DOHH2 (cell line): ENCODE measurements around the gene CIB4.

Source experiments
- H3F3A ChIP-seq: fragments of 200-600 bp; sonication (generic), shearing (Covaris generic); 2 replicates; pipeline ENCODE4 v1.6.0; 2016; ENCODE audit warnings: antibody characterized with exemption, mild to moderate bottlenecking; ENCODE audit not compliant: control insufficient read depth, insufficient read depth
- H3K27ac ChIP-seq: fragments of 200-600 bp; sonication (generic); 2 replicates; pipeline ENCODE4 v1.5.1; 2014; ENCODE audit warnings: low read depth, mild to moderate bottlenecking, low read length, moderate library complexity
- H3K27me3 ChIP-seq: fragments of 200-600 bp; sonication (generic); 2 replicates; pipeline ENCODE4 v1.6.1; 2014; ENCODE audit warnings: mild to moderate bottlenecking, low read length, mixed read lengths; ENCODE audit not compliant: control insufficient read depth
- H3K36me3 ChIP-seq: fragments of 200-600 bp; sonication (generic); 2 replicates; pipeline ENCODE4 v1.6.1; 2014; ENCODE audit warnings: mild to moderate bottlenecking, low read length, moderate library complexity, mixed read lengths; ENCODE audit not compliant: control insufficient read depth
- H3K4me1 ChIP-seq: fragments of 200-600 bp; sonication (generic); 2 replicates; pipeline ENCODE4 v1.6.1; 2014; ENCODE audit warnings: mild to moderate bottlenecking, low read length, mixed read lengths; ENCODE audit not compliant: control insufficient read depth
- H3K4me2 ChIP-seq: fragments of 200-600 bp; sonication (generic); 2 replicates; pipeline ENCODE4 v1.6.0; 2014; ENCODE audit warnings: mild to moderate bottlenecking, low read length, moderate library complexity
- H3K4me3 ChIP-seq: fragments of 200-600 bp; sonication (generic); 2 replicates; pipeline ENCODE4 v1.5.1; 2014; ENCODE audit warnings: mild to moderate bottlenecking, low read length, mixed read lengths
- H3K79me2 ChIP-seq: fragments of 200-600 bp; sonication (generic); 2 replicates; pipeline ENCODE4 v1.6.1; 2014; ENCODE audit warnings: mild to moderate bottlenecking, low read length, mixed read lengths; ENCODE audit not compliant: control insufficient read depth
- H3K9me2 ChIP-seq: fragments of 200-600 bp; sonication (generic); replicated peaks from 2 replicates; pipeline ENCODE4 v1.6.1; 2014; ENCODE audit warnings: mild to moderate bottlenecking, low read length, mixed read lengths; ENCODE audit not compliant: control insufficient read depth
- H3K9me3 ChIP-seq: fragments of 200-600 bp; sonication (generic); 2 replicates; pipeline ENCODE4 v1.6.1; 2014; ENCODE audit warnings: antibody characterized with exemption, low read length, mixed read lengths; ENCODE audit not compliant: control insufficient read depth, insufficient read depth
- H4K20me1 ChIP-seq: fragments of 200-600 bp; sonication (generic); 2 replicates; pipeline ENCODE4 v1.6.0; 2014; ENCODE audit warnings: low read depth, mild to moderate bottlenecking, antibody characterized with exemption, low read length, moderate library complexity; ENCODE audit not compliant: control insufficient read depth, insufficient read depth
- CTCF ChIP-seq: fragments of 200-600 bp; sonication (generic); IDR thresholded peaks from one replicate; pipeline ENCODE4 v1.5.1; 2014; ENCODE audit warnings: antibody characterized with exemption, mild to moderate bottlenecking, low read depth, low read length; ENCODE audit not compliant: poor library complexity, severe bottlenecking
- EZH2phosphoT487 ChIP-seq: fragments of 200-600 bp; sonication (generic); IDR thresholded peaks from 2 replicates; pipeline ENCODE4 v1.6.1; 2017; ENCODE audit warnings: borderline replicate concordance, mild to moderate bottlenecking, antibody characterized with exemption, low read length, moderate library complexity, mixed read lengths

Gene CIB4

DNA sequence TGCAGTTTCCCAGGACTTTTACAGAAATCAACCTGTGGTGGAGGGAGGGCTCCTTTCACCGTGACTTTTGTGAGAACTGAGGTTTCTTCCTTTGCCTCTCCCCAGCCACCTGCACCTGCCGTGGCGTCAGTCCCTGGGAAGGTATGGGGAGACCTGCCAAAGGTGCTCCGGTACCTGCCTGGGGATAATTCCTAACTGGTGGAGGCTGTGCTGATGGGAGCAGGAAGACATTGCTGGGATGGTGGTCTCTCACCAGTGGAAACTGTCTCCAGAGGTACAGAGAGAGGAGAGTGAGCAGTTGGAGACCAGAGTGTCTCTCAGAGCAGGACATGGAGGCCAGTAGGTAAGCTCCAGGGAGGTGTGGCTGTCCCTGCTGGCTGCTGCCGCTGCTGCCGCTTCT lies 52.6 kb downstream of the CIB4 start:
- Histone ChIP-seq H3K27ac (no peak overlapping the region), H3K4me1 (no peaks in the 10 kb centered on the region), H3K4me2 (no peak overlapping the region), H3F3A (no peaks in the 10 kb centered on the region), H4K20me1 (no peaks in the 10 kb centered on the region), H3K9me3 (no peaks in the 10 kb centered on the region), H3K4me3 (no peak overlapping the region), H3K27me3 (peaks cover 9% of the 10 kb centered on the region; the same call in 1 of the 2 replicates), H3K79me2 (no peaks in the 10 kb centered on the region), H3K9me2 (no peaks in the 10 kb centered on the region), H3K36me3 (no peaks in the 10 kb centered on the region)
- TF ChIP-seq CTCF = no peak
- no peak for TF ChIP-seq EZH2phosphoT487

GRCh38 chr2:26587994-26588393 lies 53.2 kb downstream of the CIB4 start:
- no peaks in the 10 kb centered on the region for H3K36me3 ChIP-seq
- no peaks in the 10 kb centered on the region for H3K9me3 ChIP-seq
- no peak overlapping the region for H3K27ac ChIP-seq
- H3K79me2 ChIP-seq = no peaks in the 10 kb centered on the region
- H3K9me2 ChIP-seq = no peaks in the 10 kb centered on the region
- no peaks in the 10 kb centered on the region for H3F3A ChIP-seq
- TF ChIP-seq CTCF (no peak), EZH2phosphoT487 (no peak)
- H4K20me1 ChIP-seq = no peaks in the 10 kb centered on the region
- H3K4me3 ChIP-seq = no peak overlapping the region
- H3K27me3 ChIP-seq = peaks cover 6% of the 10 kb centered on the region; the same call in 1 of the 2 replicates
- no peak overlapping the region for H3K4me2 ChIP-seq
- H3K4me1 ChIP-seq = no peaks in the 10 kb centered on the region

DNA sequence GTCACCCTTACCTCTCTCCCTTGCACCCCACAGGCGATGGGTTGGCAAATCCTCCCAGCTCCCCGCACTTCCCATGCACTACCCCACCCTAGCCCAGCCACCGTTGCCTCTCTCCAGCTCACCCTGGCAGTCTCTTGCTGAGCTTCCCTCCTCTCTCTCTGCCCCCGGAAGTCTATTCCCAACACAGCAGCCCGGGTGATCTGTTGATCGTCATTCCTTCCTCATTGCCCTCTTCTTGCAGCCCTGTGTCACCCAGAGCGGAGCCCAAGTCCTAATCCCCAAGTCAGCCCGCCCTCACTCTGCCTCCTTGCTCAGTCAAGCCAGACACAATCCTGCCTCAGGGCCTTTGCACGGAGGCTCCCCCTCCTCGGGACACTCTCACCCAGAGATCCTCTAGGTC lies 55.2 kb downstream of the CIB4 start:
- no peaks in the 10 kb centered on the region for H3K9me2 ChIP-seq

More for the DNA sequence above, 55.2 kb downstream of the CIB4 start:
- H3K9me3 ChIP-seq = no peaks in the 10 kb centered on the region
- no peaks in the 10 kb centered on the region for H3K4me1 ChIP-seq
- H3K27me3 ChIP-seq = no peaks in the 10 kb centered on the region
- no peak for TF ChIP-seq EZH2phosphoT487
- no peak for TF ChIP-seq CTCF
- H3K79me2 ChIP-seq = no peaks in the 10 kb centered on the region
- no peaks in the 10 kb centered on the region for H3K36me3 ChIP-seq
- no peak overlapping the region for H3K4me3 ChIP-seq
- no peaks in the 10 kb centered on the region for H3F3A ChIP-seq
- H4K20me1 ChIP-seq = no peaks in the 10 kb centered on the region
- no peak overlapping the region for H3K4me2 ChIP-seq
- no peak overlapping the region for H3K27ac ChIP-seq
